ENCODE data around the gene GALNT8.
"Not testable (repeated sequence)": the region's sequence is repeated elsewhere in the genome, so short reads cannot be mapped to it uniquely, and the experiment has no call there.

Gene GALNT8

DNA sequence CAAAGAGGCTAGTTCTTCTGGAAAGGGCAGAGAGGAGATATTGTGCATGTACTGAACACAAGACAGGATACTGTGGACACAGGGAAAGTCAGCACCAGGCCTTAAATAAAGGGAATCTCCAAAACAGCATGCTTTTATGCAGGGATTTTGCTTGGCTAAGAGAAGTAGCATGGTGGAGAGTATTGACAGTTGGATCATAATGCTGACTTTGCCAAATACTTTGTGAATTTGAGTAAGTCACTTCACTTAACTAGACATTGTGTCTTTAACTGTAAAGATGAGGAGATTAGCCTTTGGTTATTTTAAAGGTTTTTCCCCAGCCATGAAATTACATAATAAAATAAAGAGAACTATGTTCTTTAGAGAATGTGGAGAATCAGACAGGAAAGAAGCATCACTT is 24.5 kb downstream of the GALNT8 start:
- DNase-seq = no peak

DNA sequence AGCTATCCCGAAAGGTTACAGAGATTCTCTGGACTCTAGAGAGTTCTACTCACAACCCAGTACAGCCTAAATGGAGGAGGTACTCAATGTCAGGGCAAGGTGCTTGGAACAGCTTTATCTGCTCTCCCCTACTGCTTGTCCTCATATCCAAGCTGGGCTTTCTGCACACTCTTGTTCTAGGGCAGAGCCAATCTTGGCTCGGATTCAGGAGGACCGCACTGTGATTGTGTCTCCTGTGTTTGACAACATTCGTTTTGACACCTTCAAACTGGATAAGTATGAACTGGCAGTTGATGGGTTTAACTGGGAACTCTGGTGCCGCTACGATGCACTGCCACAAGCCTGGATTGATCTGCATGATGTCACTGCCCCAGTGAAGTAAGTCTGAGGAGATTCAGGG is 25.0 kb downstream of the GALNT8 start:
- no peak for DNase-seq

DNA sequence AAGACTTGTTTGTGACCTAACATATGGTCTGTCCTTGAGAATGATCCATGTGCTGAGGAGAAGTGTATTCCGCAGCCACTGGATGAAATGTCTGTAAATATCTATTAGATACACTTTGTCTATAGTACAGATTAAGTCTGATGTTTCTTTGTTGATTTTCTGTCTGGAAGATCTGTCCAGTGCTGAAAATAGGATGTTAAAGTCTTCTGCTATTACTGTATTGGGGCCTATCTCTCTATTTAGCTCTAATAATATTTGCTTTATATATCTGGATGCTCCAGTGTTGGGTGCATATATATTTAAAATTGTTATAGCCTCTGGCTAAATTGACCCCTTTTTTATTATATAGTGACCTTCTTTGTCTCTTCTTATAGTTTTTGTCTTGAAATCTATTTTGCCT is 31.5 kb downstream of the GALNT8 start:
- not testable (repeated sequence) for DNase-seq

DNA sequence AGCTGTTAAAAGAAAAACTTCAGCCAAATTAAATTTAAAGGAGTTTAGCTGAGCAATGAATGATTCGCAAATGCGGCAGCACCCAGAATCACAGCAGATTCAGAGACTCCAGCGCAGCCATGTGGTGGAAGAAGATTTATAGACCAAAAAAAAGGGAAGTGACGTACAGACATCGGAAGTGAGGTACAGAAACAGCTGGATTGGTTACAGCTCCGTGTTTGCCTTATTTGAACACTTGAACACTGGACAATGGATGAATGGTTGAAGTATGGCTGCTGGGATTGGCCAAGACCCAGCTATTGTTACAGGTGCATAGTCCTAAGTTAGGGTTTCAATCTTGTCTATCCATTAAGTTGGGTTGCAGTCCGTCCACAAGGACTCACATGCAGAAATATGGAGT is 42.6 kb downstream of the GALNT8 start:
- DNase-seq = no peak

DNA sequence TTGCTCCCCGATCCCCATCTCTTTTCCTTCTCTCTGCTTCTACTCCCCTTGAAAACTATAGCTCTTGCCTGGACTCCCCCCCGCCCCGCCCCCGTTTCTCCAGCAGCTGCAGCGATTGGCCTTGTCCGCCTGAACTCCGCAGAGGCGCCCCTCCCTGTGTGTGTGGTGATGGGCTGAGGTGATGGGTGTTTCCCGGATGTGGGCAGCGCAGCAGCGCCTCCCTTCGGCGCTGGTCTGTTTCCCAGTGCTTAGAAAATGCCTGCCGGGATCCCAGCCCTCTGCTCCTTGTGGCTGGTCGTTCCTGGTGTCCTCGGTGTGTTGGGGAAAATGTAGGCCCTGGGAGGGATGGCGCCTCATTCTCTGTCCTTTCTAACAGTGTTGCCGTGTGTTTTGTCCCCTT is 43.3 kb downstream of the GALNT8 start:
- DNase-seq = no peak

DNA sequence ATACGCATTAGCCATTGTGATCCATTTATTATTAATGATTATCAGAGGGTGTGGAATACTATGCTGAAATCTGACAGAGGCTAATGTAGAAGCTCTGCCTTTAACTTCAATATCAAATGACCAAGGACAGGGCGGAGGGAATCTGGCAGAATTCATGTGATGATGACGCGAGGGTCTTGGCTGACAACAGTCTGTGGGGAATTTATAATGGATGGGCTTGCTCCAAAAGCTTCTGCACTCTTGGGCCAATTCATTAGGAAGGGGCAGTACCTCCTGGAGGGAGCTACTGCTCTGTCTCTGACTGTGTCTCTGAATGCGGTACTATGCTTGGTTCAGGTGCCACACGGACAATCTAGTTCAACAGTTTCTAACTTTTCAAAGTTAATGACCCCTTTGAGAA is 46.2 kb downstream of the GALNT8 start:
- DNase-seq = no peak

DNA sequence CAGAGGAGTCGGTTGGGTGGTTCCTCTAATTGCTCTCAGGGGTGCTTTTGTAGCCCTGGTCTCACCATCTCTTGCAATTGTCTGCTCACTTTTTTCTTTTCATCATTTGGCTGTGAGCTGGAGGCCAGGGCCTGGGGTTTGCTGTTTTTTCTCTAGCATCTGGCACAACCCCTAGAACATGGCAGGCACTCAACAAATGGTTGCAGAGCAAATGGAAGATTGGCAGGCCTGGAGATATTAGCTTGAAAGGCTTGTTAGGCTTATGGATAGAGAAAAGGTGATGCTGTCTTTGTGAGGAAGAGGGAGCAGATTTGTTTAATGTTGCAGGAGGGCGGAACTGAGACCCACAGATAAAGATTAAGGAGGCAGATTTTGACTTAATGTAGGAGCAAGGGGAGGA is 47.0 kb downstream of the GALNT8 start:
- DNase-seq = no peak

DNA sequence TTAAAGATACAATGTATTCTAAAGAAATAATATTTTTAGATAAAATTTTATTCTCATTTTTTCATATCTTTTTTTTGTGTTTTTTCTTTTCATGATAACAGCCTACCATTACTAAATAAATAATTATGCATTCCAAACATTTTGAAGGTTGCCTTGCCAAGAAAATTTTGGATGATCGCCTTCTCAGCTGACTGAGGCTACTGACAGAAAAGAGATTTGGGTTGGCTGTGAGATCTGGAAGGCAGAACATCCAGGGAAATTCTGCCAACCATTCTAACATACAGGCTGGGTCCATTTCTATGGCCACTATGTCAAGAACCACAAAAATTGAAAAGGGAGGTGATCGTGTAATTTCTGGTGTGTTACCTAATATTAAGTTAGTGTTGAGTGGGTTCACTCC is 48.1 kb downstream of the GALNT8 start:
- DNase-seq = no peak

DNA sequence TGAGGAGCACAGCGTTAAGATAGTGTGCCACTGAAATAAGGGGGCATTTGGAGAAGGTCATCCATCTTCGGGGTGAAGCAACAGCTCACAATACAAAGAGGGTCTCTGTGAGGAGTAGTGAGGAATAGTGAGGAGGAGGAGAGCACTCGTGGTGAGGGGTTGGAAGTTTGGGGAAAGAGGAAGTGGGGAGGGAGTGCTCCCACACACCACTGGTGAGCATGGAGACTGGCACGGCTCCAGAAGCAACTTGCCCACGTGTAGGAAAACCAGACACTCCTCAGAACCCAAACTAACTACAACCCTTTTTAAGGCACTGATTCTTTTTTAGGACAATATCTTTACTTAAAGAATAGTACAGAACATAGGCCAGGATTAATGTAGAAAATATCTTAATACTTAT is 48.9 kb downstream of the GALNT8 start:
- DNase-seq = no peak

DNA sequence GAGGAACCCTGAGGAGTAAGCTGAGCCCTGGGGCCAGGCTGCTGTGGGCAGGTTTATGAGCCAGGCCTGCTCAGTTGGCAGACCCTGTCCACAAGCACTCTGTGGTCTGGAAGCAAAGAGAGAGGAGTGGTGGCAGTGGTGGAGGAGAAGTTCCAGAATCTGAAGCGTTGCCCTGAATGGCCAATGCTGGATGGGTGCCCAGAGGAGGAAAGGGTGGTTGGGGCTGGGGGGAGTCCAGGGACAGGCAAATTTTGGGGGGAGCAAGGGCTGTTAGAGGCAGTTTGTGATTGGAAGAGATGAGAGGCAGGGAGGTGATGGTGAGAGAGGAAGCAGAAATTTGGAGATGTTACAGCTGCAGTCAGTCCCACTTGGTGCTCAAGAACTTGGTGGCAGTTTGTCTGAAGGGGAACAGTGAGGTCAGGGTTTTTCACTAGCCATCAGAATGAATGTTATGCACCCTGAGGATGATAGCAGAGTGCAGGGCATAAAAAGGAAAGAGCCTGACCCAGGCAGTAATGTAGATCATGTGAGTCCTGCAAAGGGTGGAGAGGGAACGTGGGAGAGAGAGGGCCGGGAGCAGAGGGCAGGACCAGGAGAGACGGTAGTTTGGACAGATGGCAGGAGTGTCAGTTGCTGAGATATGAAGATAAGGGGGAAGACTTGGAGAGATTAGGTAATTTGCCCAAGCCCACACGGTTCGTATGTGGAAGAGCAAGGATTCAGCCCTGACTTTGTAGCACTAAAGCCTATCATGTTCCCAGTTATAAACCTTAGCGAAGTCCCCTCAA is 51.2 kb downstream of the GALNT8 start:
- no peak for DNase-seq

DNA sequence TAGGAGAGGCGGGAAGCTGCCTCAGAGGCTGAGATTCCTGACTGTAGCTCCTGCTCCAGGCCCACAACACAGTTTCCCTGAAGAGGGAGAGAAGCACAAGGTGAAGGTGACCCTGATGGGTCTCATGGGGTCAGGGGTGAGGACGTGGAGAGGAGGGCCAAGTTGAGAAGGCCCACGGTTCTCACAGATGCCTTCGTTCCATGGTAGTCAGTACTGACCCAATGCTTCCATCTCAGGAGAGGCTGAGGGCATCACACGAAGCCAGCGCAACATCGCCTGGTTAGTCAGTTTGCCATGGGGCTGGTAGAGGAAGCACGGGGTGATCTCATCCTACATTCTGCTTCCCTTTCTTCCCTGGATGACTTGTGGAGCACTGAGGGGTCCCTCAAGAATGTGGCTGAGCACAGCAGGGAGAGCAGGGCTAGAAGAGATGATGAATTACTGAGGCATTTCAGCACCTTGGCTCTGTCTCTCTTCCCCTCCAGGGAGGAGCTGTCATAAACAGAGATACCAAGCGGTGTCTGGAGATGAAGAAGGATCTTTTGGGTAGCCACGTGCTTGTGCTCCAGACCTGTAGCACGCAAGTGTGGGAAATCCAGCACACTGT is 51.9 kb downstream of the GALNT8 start:
- no peak for DNase-seq

DNA sequence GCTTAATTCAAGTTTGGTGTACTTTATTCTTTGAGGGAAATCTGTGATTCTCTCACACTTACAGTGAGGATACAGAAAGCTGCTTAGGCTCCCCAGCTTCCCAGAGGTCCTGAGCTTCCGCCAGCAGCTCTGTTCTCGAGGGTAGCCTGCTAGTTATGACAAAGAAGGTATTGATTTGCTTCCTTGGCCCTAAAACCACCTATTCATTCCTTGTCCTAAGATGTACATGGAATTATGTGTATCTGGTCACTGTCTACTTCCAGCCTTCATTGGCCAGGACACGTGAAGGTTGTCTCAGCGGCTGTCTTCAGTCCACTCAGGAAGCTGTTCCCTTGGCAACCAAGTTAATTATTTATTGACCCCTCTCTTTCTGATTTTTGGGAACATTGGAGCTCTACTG is 55.7 kb downstream of the GALNT8 start:
- no peak for DNase-seq

DNA sequence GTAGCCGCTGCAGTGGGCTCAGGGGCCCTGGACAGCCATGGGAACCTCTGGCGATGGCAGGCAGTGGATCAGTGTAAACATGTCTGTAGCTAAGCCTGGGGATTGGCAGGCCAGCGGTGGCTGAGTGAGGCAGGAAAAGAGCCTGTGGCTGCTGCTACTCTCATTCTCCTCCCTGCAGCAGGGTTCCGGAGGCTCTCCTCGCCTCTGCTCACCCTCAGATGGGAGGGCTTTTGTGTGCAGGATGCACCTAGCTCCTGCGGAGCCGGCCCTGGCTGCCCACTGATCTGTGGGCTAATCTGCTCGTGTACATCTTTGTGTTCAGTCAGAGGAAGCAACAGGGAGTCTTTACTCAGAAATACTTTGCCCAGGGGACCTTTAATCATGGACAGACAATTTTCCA is 59.5 kb downstream of the GALNT8 start:
- DNase-seq = no peak

DNA sequence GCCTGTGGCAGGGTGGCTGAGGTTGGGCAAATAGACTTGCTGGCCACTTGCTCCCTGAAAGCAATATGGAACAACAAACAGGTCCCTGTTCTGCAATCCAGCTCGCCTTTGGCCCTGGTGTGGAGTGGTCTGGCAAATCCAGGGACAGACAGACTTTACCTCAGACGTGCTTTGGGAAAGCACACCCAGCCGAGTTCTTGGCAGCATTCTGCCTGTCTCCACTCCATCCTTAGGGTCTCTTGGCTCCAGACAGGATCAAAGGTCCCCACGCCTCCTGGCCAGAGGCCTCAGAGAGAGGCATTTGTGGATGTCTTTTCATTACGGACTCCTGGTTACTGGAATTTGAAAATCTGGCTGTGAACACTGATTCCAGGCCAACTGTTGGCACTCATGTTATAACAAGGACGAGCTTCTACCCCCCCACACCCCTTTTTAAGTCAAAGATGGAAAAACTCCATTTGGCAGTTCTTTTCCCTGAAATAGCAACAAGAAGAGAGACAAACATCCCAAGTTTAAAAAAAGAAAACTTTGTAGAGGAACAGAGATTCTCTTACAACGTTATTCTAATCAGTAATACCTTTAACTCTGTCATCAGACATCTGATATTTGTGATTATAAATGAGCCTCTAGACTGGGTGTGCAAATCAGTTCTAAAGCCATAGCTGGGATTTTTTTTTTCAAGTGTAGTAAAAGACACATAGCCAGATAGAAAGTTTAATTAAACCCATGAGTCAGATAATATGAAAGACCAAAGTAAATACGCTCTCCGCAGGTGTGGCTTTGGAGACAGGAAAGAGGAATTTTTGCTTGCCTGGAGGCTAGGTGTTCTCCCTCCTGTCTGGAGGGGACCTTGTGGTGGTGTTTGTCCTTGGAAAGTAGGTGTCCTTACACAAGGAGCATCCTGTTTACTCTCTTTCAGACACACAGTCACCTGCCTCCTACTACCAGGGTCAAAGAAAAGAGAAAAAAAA is 60.7 kb downstream of the GALNT8 start:
- no peak for DNase-seq

DNA sequence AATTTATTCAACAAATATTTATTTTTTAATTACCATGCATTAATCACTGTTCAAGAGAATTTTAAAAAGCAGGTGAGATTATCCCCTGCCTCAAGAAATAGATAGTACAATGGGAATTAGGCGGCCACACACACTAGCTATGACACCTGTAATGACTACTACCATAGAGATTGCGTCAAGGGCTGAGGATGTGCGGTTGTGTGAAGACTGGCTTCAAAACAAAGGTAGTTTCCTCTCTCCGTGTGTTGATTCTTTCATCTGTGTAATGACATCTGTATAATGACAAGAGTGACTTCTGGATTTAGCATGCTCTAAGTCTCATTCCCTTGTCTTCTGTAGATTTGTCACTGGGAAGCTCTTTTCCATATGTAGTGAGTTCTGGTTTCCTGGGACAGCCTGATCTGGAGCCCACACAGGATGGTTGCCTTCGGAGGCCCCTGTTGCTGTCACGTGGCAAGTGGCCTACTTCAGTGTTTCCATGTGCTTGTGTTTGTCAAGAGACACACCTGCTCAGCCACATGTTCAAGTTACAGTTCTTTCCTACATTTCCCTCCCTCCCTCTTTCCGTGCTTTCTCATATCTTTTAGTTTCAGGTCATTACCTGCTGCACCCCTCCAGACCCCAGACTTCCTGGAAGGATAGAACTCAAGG is 64.3 kb downstream of the GALNT8 start:
- DNase-seq = no peak

DNA sequence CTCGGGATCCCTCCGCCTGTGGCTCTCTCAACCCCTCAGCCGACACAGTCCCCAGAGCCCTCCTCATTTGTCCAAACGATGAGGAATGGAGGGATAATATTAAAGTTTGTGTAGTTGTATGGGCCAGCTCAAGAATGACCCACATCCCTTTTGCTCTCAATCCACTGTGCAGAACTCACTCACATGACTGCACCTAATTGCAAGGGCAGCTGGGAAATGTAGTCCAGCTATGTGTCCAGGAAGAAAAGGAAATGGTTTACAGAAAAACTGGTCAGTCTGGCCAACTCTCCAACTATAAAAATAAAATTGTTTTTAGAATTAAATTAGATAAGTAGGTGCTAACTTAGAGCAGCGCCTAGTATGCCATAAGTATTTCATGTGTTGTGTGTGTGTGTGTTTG is 66.6 kb downstream of the GALNT8 start:
- no peak for DNase-seq

DNA sequence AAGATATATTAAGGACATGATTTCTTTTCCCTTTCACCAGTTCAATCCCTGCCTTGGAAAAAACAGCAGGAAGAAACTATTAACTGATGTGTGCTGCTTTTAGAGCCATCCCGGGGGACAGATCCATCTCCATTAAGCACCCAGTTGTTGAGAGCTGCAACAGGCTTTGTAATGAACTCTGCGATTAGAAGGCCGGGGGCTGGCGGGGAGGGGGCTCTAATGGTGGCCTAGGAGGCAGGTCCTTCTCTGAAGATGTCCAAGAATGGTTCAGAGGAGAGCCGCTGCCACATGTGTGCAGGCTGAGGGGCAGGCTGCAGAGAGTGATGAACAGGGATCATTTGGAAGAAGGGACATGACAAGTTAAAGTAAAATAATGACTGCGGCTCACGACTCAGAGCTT is 67.8 kb downstream of the GALNT8 start:
- no peak for DNase-seq

DNA sequence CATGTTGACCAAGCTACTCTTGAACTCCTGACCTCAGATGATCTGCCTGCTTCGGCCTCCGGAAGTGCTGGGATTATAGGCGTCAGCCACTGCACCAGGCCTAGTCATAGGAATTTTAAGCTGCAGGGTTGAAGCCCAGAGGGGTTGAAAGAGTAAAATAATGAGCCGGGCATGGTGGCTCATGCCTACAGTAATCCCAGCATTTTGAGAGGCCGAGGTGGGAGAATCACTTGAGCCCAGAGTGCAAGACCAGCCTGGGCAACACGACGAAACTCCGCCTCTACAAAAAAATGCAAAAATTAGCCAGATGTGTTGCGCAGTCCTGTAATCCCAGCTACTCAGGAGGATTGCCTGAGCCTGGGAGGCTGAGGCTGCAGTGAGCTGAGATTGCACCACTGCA is 69.6 kb downstream of the GALNT8 start:
- DNase-seq = no peak

DNA sequence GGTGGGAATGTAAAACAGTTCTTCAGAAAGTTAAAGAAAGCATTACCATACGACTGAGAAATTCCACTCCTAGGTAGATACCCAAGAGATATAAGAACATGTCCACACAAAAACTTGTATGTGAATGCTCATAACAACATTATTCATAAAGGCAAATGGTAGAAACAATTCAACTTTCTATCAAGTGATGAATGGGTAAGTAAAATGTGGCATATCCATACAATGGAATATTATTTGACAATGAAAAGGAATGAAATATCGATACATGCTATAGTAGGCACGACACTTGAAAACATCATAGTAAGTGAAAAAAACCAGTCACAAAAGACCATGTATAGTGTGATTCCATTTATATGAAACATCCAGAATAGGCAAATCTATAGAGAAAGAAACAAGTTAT is 71.3 kb downstream of the GALNT8 start:
- no peak for DNase-seq

DNA sequence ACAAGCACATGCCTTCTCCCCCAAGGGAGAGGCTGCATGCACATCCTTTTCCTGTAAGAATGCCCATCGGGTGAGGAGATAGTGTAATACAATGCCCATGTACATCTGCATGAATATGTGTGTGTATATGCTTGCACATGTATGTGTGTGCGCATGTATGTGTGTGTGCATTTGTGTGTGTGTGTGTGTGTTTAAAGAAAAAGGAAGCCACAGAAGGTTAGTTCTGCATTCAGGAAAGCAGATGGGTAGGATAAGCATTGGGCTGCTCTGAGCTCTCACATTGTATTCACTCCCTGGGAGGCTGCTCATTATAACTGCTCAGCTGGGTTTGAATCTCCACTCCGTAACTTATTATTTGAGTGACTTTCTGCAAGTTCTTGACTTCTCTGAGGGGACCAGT is 74.3 kb downstream of the GALNT8 start:
- DNase-seq = peak in 1 of 2 experiments; percentile 1

DNA sequence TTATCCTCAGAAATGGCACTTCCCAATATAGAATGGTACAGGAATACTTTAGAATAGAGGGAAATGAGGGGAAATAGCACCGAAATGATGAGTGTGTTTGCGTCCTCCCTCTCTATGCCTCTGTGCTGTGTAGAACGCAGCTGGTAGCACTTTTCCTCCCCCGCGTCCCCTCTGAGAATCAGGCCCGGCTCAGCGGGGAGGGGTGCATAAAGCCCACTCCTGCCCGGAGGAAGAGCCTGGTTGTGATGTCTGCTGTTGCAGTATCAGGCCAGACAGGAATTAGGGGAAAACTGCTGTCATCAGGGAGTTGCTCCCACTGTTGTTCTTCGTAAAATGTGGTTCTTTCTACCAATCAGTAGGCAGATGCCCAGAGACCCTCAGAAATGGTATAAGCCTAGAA is 76.0 kb downstream of the GALNT8 start:
- no peak for DNase-seq

DNA sequence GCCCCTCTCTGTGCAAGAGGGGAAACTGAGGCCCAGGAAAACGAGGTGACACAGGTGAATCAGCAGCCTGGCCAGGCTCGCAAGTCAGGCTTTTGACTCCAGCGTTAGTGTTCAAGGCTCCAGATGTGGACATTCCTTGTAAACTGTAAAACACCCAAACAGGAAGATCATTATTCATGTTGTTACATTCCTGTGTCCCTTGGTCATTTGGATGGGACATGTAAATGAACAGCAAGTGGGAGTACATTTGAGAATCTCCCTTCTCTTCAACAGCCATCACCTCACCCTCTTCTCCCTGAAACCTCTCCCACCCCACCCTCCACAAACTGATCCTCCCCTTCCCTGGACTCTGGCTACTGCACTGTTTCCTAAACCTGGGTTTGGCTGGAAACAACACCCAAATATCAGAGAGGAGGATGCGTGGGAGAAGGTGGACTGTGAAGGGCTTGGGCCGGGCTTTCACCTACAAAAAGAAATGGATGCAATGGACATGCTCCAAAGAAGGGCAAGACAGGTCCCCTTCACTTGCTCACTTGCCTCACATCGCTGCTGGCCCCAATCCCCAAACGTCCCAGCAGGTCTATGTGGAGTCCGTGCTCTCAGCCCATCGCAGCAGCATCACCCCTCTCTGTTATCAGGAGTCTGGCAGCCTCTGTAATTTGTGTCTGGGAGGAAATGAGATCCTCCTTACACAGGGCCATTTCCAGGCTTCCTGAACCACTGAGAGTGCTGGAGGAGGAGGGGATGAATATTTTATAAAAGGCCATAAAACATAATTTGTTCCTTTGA is 76.7 kb downstream of the GALNT8 start:
- DNase-seq = no peak

Data from Kasumi-1 (cell line).